Superior temporal gyrus (tissue), 1 donor: ENCODE measurements around the gene WBP2.
"Not testable (repeated sequence)": the region's sequence is repeated elsewhere in the genome, so short reads cannot be mapped to it uniquely, and the experiment has no call there.

Experiments used
- DNase-seq: peaks from one replicate; pipeline ENCODE4 v3.0.0-alpha.2; 2016; ENCODE audit errors: extremely low spot score

Gene WBP2

GRCh38 chr17:75889454-75889853, 34.3 kb upstream of the WBP2 start:
- no peak for DNase-seq

- DNase-seq = no peak
Measured at GRCh38 chr17:75888484-75888883, 33.3 kb upstream of the WBP2 start.

- not testable (repeated sequence) for DNase-seq
Measured at GRCh38 chr17:75885860-75886259, 30.7 kb upstream of the WBP2 start.

DNA sequence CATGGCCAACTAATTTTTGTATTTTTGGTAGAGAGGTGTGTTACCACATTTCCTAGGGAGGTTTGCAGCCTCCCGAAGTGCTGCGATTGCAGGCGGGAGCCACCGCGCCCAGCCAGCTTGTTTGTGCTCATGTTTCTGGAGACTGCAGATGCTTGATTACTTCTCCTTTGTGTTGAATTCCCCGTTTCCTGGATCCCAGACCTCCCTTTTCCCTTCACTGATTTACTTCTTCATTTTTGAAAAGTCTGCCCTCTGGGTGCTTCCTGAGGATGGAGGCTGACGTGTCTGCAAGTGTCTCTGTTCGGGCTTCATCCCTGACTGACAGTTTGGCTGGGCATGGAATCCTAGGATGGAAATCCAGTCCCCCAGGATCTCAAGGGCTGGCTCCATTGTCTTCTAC, 30.3 kb upstream of the WBP2 start:
- DNase-seq = no peak

DNA sequence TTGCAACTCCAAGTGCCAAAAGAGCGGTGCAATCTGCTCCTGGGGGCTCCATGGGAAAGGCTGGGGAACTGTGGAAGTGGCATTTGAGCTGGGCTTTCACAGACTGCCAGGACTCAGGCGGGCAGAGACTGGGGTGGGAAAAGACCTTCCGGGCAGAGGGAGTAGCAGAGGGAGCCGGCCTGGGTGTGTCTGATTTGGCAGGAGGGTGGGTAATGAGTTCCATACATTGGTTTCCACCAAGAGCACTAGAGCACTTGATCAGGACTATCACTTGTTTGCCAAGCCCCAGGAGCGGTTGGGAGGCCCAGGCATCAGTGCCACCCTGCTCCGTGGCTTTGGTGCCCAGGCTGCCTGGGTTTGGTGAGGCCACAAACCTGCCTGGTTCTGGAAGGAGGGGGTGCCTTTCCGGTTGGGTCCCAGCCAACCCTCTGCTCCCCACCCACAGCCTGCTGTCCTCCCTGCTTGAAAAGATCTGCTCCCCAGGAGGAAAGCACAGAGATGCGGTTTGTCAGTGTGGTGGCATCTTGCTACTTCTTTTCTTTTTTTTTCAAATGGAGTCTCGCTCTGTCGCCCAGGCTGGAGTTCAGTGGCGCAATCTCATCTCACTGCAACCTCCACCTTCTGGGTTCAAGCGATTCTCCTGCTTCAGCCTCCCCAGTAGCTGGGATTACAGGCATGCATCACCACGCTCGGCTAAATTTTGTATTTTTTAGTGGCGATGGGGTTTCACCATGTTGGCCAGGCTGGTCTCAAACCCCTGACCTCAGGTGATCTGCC, 26.7 kb upstream of the WBP2 start:
- no peak for DNase-seq

GRCh38 chr17:75880266-75880665, 25.1 kb upstream of the WBP2 start:
- DNase-seq = no peak

DNA sequence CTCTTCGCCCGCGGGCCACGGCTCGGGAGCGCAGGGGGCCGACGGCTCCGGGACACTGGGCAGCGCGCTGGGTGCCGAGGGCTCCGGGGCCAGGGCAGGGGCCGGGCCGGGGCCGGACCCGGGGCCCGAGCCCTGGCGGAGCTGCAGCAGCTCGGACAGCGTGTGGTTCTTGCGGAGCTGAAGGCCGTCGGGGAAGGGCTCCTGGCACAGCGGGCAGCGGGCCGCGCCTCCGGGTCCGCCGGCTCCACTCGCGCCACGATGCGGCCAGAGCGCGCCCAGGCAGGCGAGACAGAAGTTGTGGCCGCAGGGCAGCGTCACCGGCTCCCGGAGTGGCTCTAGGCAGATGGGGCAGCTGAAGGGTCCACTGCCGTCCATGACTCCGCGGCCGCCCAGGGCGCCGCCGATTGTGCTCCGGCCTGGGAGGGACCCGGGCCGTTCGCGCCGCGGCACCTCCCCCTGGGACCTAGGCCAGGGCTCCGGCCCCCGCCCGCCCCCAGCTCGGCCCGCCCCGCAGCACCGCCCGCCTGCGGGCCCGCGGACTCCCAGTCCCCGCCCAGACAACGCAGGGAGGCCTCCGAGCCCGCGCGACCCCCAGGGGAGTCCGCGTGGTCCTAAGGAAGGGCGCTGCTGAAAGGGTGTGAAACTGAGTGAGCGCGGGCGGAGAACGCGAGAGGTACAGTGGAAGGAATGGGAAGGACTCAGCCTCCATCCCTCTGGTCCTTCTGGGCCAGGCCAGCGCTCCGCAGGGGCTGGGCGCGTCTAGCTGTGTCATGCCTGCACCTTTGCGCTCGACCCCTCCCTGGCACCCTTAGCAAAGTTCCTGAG, 23.3 kb upstream of the WBP2 start, which contains the start of gene TRIM47:
Gene TRIM47 (minus strand): TSS at position 408 of the 825 bp plus-strand sequence. CDS start 33 bp downstream, at position 375.
- peak; percentile 39 for DNase-seq

DNA sequence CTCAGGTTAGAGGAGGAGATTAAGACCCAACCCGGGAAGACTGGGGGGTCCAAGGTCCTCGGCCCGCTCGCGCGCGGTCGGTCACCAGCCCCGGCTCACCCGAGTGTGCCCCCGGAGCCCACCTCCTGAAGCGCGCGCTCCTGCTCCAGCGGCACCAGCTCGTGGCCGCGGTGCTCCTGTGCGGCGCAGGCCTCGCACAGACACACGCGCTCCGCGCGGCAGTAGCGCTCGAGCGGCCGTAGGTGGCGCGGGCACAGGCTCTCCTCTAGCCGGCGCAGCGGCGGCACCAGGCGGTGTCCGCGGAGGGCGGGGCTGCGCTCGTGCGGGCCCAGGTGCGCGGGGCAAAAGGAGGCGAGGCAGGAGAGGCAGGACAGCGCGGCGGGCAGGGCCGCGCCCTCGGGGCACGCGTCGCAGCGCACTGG, 22.6 kb upstream of the WBP2 start:
- DNase-seq = peak; percentile 59

DNA sequence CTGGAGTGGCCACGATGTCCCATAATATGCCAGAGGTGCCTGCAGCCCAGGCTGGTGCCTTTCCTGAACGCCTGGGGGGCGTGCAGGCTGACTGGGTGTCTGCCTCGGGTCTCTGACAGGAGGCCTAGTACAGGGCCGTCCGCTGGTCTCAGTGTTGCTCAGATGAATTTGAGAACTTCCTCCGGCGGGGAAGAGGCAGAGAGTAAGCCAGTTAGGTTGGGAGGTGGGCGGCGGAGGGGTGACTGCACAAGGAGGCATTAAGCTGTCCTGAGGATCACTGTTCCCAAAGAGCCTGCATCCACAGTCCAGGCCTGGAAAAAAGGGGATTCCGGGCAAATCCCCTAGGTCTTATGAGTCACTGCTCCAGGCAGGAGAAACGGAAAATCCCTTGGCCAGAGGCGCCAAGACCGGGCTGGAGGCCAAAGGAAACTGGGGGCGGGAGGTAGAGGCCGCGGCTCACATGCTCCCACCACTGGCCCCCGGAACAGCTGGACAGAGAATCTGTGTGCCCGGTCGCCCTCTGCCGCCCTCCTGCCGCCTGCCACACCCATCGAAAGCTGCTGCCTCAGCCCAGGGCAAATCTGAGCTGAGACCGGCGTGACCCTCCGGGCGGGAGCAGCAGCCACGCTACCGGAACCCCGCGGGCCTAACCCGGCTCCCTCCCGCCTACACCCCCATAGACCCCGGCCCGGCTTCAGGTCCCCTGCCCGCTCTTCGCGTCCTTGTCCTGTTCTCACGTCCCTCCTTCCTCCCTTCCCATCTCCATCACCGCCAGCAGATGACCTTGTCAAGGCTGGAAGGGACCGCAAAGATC, 22.0 kb upstream of the WBP2 start:
- DNase-seq = peak; percentile 75

- no peak for DNase-seq
Measured at GRCh38 chr17:75876190-75876937, 21.2 kb upstream of the WBP2 start.

- DNase-seq = no peak
Measured at GRCh38 chr17:75875940-75876189, 20.7 kb upstream of the WBP2 start.

DNA sequence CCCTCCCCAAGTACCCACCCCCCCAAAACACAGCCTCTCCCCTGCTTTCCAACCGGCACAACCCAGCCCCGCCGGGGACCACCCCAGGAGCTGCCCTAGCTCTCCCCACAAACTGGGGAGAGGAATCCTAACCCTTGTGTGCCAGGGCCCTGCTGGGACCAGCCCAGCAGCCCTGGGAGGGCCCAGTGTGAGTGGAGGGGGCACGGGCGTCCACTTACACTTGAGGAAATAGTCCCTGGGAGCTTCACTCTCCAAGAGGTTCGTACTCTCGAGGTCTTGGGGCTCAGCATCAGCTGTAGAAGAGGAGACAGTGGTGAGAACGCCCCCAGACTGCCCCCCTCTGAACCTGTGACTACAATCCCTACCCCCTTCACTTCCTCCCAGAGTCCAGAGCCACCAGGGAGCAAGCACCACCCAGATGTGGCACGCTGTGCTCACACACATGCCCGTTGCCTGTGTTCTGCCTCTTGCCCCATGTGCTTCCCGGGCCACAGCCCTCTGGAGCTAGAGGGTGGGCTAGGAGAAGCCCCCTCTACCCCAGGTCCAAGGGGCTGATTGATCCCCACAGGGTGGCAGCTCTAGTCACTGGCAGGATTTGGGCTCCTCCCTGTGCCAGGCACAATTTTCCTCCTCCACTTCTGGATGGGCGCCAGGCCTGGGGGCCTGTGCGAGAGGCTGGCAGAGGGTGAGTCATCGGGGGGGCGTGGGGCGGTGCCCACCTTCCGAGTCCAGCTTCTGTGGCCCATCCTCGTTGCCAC, 20.2 kb upstream of the WBP2 start:
- DNase-seq = no peak

GRCh38 chr17:75874323-75875181, 19.4 kb upstream of the WBP2 start:
- DNase-seq = no peak

DNA sequence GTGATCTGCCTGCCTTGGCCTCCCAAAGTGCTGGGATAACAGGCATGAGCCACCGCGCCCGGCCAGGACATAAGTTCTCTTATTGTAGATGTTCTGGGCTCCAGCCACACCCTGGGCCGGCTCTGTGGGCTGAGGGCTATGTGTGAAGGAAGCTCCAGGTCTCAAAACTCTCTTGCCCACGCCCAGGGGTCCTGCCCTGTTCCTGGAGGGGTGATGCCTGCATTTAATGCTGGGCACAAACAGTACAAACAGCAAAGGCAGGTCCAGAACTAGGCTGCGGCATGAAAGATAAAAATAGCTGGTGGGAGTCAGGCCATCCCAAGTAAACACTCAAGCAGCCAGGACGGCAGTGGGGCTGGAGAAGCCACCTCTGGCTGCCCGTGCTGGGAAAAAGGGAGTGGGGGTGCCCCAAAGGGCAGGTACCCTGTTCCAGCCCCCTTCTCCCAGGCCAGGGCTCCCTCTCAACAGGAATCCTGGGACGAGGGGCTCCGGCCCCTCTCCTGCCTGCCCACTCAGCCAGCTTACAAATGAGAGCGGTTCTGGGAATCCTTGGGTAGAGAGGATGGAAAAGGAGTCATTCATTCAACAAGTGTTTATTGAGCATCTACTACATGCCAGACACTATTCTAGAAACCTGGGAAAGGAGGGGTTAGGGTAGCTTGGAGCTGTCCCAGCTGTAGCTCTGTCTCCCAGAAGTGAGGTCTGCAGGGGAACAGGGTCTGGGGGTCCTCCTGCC, 18.6 kb upstream of the WBP2 start:
- no peak for DNase-seq

DNA sequence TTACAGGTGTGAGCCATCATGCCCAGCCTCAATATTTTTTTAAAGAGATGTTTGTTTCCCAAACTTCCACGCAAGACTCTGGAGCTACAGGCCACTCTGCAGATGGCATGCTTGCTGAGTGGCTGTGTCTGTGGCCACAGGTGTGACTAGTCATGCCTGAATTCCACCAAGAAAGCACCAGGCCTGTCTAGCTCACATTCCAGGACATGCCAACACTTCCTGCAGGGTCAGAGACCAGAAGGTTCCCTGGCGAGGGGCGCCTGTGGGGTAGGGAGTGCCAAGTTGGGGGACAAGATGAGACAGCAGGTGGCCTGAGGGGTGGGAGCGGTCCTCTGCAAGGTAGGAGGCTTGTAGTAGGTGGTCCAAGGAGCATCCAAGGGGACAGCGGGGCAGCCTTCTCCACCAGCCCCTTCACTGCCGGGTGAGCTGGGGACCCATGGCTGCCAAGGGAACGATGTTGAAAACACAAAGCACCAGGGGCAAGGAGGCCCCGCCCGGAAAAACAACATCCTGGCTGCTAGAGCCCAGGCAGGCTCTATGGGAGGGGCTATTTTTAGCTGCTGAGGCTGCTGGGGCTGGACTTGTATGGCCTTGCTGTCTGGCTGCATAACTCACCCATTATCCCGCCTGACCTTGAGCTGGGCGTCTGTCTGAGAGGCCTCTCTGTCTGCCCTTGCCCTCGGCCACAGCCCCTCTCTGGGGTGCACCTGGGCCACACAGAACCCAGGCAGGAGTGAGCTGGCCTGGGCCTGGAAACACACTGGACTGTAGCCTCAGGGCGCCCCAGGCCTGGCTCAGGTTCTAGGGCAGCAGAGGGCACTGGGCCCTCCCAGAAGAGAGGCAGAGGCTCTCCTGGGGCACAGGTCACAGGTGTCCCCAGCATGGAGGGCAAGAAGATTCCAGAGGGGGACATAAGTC, 17.6 kb upstream of the WBP2 start:
- no peak for DNase-seq

- DNase-seq = not testable (repeated sequence)
Measured at GRCh38 chr17:75870228-75870627, 15.1 kb upstream of the WBP2 start.

DNA sequence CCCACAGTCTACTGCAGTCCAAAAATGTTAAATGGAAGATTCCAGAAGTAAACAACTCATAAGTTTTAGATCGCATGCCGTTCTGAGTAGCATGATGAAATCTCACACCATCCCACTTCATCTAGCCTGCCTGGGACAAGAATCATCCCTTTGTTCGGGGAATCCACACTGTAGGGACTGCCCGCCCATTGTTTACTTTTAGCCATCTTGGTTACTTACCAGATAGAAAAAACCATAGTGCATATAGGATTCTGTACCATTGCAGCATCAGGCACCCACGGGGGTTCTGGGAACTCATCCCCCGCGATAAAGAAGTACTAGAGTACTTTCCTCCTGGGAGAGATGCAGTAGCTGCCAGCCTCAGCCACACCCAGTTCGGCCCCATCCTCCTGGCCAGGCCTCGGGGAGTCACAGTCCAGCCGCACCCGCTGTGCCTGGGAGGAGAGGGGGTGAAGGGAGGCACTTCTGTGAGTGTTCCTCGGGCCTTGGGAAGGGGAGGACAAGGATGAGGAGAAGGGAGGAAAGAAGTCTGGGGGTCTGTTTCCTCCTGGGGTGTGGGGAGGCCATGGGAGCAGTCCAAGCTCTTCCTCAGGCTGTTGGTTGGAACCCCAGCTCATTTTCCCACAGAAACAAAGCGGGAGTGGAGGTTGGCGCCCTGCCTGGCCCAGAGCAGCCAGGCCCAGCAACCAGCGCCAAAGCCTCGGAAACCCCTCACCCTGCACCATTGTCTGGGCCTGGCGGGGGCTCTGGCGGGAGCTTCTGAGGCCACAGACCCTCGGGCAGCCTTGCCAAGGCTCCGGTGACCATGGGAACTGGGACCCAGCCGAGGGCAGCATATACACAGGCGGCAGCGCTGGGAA, 14.4 kb upstream of the WBP2 start:
- peak; percentile 90 for DNase-seq
